ENCODE measurements around the gene TACR1.
"Not testable (repeated sequence)": the region's sequence is repeated elsewhere in the genome, so short reads cannot be mapped to it uniquely, and the experiment has no call there.

The TACR1 gene

DNA sequence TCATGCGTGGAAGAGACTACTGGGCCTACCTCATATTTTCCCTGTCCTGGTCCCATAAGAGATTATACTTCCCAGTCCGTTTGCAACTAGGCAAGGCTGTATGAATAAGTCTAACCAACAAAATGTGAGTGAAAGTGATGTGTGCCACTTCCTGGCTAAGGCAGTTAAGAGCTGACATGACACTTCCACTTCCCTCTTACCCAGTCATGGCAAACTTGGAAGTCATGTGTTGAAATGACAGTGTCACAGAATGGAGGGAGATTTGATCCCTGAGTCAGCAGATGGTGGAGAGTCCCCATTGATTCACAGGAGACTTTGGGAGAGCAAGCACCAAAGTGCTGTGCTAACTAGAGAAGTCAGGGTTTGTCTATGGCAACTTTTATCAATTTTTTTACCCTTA is 36.4 kb downstream of the TACR1 start:
- TF ChIP-seq, protein P1, sequence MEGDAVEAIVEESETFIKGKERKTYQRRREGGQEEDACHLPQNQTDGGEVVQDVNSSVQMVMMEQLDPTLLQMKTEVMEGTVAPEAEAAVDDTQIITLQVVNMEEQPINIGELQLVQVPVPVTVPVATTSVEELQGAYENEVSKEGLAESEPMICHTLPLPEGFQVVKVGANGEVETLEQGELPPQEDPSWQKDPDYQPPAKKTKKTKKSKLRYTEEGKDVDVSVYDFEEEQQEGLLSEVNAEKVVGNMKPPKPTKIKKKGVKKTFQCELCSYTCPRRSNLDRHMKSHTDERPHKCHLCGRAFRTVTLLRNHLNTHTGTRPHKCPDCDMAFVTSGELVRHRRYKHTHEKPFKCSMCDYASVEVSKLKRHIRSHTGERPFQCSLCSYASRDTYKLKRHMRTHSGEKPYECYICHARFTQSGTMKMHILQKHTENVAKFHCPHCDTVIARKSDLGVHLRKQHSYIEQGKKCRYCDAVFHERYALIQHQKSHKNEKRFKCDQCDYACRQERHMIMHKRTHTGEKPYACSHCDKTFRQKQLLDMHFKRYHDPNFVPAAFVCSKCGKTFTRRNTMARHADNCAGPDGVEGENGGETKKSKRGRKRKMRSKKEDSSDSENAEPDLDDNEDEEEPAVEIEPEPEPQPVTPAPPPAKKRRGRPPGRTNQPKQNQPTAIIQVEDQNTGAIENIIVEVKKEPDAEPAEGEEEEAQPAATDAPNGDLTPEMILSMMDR (IDR thresholded peaks at IDR 0.05) = no peak
- no peak for DNase-seq (ENCODE audit: low spot score)
- Histone ChIP-seq H3K4me3 (no peak overlapping the region), H3K27ac (peak overlapping the region in 1 of 2 donors; percentile 31)

DNA sequence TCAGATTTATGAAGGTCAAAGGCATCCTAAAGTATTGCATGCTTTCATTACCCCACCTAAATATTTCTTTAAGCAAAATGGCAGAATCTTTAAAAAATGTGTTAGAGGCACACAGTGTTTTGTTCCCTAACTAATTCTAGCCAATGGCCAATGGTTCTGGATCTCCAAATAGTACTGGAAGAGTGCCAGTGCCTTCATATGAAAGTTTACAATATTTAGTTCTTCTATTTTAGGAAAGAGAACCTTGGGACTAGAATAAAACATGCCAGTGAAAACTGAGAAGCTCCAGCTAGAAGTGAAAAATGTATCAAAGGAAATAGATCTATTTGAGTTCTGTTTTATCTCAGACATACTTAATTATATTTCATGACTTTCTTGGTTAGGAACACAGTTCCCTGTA is 37.1 kb downstream of the TACR1 start:
- Histone ChIP-seq H3K27ac (no peak overlapping the region), H3K4me3 (no peak overlapping the region)
- no peak for DNase-seq (ENCODE audit: low spot score)
- TF ChIP-seq, protein P1 (IDR thresholded peaks at IDR 0.05) = no peak

DNA sequence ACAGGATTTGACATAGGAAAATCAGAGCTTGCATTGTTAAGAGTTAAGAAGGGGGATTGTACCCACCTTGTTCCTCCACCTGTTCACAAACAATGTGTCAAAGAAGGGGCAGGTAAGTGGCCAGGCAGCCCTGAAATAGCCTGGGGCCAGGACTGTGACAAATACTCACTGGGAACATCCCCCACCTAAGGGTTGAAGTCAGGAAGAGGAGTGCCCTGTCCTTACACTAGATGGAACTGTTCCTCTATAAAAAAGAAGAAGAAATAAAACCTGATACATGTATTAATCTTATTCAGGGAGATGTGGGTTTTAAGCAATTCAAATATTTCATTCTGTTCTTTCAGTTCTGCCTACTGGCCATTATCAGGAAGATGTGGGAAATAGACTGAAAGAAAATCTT is 41.9 kb downstream of the TACR1 start:
- TF ChIP-seq, protein P1 (IDR thresholded peaks at IDR 0.05) = no peak
- H3K4me3 ChIP-seq = no peak overlapping the region
- H3K27ac ChIP-seq = no peak overlapping the region
- DNase-seq (ENCODE audit: low spot score) = no peak

GRCh38 chr2:75155115-75155514 is 44.2 kb downstream of the TACR1 start:
- H3K4me3 ChIP-seq = no peak overlapping the region
- no peak for DNase-seq (ENCODE audit: low spot score)
- TF ChIP-seq, protein P1 (IDR thresholded peaks at IDR 0.05) = no peak
- H3K27ac ChIP-seq = no peak overlapping the region

DNA sequence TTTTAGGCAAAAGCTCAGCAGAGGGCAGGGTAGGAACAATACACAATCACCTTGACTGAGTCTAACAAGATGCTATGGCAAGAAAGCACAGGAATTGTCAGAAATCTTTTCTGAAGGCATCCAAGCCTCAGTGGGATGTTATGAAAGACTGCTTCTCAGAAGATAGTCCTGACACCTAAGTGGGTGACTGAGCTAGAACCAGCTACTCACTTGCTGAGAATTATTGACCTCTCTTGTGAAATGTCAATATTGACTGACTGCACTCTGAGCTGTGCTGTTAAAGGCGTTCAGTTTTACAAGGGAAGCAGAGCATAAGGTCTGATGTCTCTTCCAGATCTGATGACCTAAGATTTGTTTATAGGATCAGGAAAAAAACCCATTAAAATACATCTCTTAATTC is 46.1 kb downstream of the TACR1 start:
- Histone ChIP-seq H3K4me3 (no peak overlapping the region), H3K27ac (no peak overlapping the region)
- DNase-seq (ENCODE audit: low spot score) = no peak
- TF ChIP-seq, protein P1 (IDR thresholded peaks at IDR 0.05) = no peak

GRCh38 chr2:75152243-75152642 is 47.1 kb downstream of the TACR1 start:
- DNase-seq (ENCODE audit: low spot score) = not testable (repeated sequence)

DNA sequence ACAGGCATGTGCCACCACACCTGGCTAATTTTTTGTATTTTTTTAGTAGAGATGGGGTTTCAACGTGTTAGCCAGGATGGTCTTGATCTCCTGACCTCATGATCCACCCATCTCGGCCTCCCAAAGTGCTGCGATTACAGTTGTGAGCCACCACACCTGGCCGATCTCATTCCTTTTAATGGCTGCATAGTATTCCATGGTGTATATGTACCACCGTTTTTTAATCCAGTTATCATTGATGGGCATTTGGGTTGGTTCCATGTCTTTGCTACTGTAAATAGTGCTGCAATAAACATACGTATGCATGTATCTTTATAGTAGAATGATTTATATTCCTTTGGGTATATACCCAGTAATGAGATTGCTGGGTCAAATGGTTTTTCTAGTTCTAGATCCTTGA is 51.4 kb downstream of the TACR1 start:
- H3K4me3 ChIP-seq; DNase-seq (ENCODE audit: low spot score); H3K27ac ChIP-seq: not testable (repeated sequence)

More at GRCh38 chr2:75152243-75152642, 47.1 kb downstream of the TACR1 start:
- not testable (repeated sequence) for H3K27ac ChIP-seq, H3K4me3 ChIP-seq

GRCh38 chr2:75146606-75147332 is 52.6 kb downstream of the TACR1 start:
- Histone ChIP-seq H3K27ac (peak overlapping the region in 1 of 2 donors; percentile 17), H3K4me3 (no peak overlapping the region)
- TF ChIP-seq, protein P1 (IDR thresholded peaks at IDR 0.05) = no peak
- no peak for DNase-seq (ENCODE audit: low spot score)

- not testable (repeated sequence) for DNase-seq (ENCODE audit: low spot score); H3K4me3 ChIP-seq
- H3K27ac ChIP-seq = peak overlapping the region in 1 of 2 donors; percentile 17
Measured at GRCh38 chr2:75146221-75146605, 53.1 kb downstream of the TACR1 start.
